HCT116 (cell line): ENCODE measurements around the gene CDKAL1. TPM values are rescaled to one million over a fixed set of nuclear protein-coding genes. Genes with fewer than 3 reads are reported as not detected.

Source experiments
- ATAC-seq: fragments of 200-7000 bp; cut with Tn5 transposase; 2 replicates; pipeline ENCODE4 v1.9.1; 2020; ENCODE audit warnings: mild to moderate bottlenecking, moderate library complexity
- BruUV-seq: library from RNA; stranded (reverse); fragments of 400-500 nt; replicated peaks from 2 replicates; lab custom pipeline; 2021; lab: Mats Ljungman, UMichigan
- CTCF ChIA-PET: fragments of 300-600 bp; sonication (Branson Sonifier 250); formaldehyde crosslinking; loops from one replicate; lab custom pipeline; 2021; ENCODE audit warnings: antibody characterized with exemption; lab: Charles Lee
- POLR2A ChIA-PET: fragments of 300-600, 350-600 bp; sonication (Branson Sonifier 250); formaldehyde crosslinking; loops from one replicate; lab custom pipeline; 2021; ENCODE audit warnings: antibody characterized with exemption; lab: Charles Lee
- RAD21 ChIA-PET, 2 experiments: fragments of 300-600 bp; sonication (Branson Sonifier 250); formaldehyde crosslinking; loops; one replicate each; lab custom pipeline; 2023; ENCODE audit warnings: low total read pairs in 2 of 2; ENCODE audit not compliant: uncharacterized antibody in 2 of 2, unreplicated experiment in 2 of 2, low non-redundant PET in 1 of 2; lab: Charles Lee
- DNase-seq: peaks from one replicate; pipeline ENCODE4 v3.0.0-alpha.2; 2010; ENCODE audit warnings: low read depth, low spot score
- H2AFZ ChIP-seq: fragments of 200-600 bp; shearing (Covaris generic), sonication (generic); 2 replicates; pipeline ENCODE4 v1.6.1; 2017; ENCODE audit warnings: low read depth, mixed run types, mixed read lengths, antibody characterized with exemption, low read length; ENCODE audit not compliant: poor library complexity, severe bottlenecking
- H3K27ac ChIP-seq: 2 replicates; pipeline ENCODE4 v1.5.1; 2012; ENCODE audit warnings: low read depth, low read length
- H3K27me3 ChIP-seq: fragments of 200-600 bp; sonication (generic); 2 replicates; pipeline ENCODE4 v1.6.1; 2016; ENCODE audit warnings: mixed run types, low read length, mixed read lengths; ENCODE audit not compliant: insufficient read depth
- H3K36me3 ChIP-seq, 2 experiments: fragments of 200-500 bp in 1 of 2; fragments of 200-600 bp in 1 of 2; sonication (Bioruptor generic) in 1 of 2; sonication (generic) in 1 of 2; 2 replicates each; pipeline versions ENCODE4 v1.5.1 to v1.6.1; 2014 to 2016; ENCODE audit warnings: low read length in 2 of 2, inconsistent platforms in 1 of 2, mixed read lengths in 1 of 2, mixed run types in 1 of 2; ENCODE audit not compliant: insufficient read depth in 2 of 2, control insufficient read depth in 1 of 2
- H3K4me1 ChIP-seq, 2 experiments: fragments of 200-600 bp in 1 of 2; sonication (generic) in 1 of 2; 2 replicates each; pipeline versions ENCODE4 v1.5.1 to v1.6.1; 2012 to 2017; ENCODE audit warnings: low read length in 2 of 2, inconsistent platforms in 1 of 2, mild to moderate bottlenecking in 1 of 2, mixed read lengths in 1 of 2, mixed run types in 1 of 2, moderate library complexity in 1 of 2; ENCODE audit not compliant: insufficient read depth in 2 of 2, control insufficient read depth in 1 of 2
- H3K4me2 ChIP-seq: fragments of 200-600 bp; sonication (generic); 2 replicates; pipeline ENCODE4 v1.6.1; 2017; ENCODE audit warnings: mixed run types, low read length, mixed read lengths
- H3K4me3 ChIP-seq, 2 experiments: fragments of 200-600 bp in 1 of 2; sonication (generic) in 1 of 2; replicated peaks in 1 of 2; 2 replicates each; pipeline ENCODE4 v1.5.1; 2011 to 2016; ENCODE audit warnings: low read length in 2 of 2, control low read depth in 1 of 2, low read depth in 1 of 2, mild to moderate bottlenecking in 1 of 2, mixed read lengths in 1 of 2, mixed run types in 1 of 2
- H3K79me2 ChIP-seq: fragments of 200-600 bp; sonication (generic); 2 replicates; pipeline ENCODE4 v1.6.1; 2017; ENCODE audit warnings: mild to moderate bottlenecking, mixed run types, low read length, moderate library complexity, mixed read lengths; ENCODE audit not compliant: insufficient read depth
- H3K9ac ChIP-seq: fragments of 200-600 bp; sonication (generic); 2 replicates; pipeline ENCODE4 v1.6.1; 2016; ENCODE audit warnings: low read length, mixed read lengths
- H3K9me2 ChIP-seq: fragments of 200-600 bp; sonication (generic), shearing (Covaris generic); 2 replicates; pipeline ENCODE4 v1.6.1; 2017; ENCODE audit warnings: mixed run types, mild to moderate bottlenecking, moderate library complexity; ENCODE audit not compliant: insufficient read depth
- H3K9me3 ChIP-seq, 2 experiments: fragments of 200-500 bp in 1 of 2; fragments of 200-600 bp in 1 of 2; sonication (Bioruptor generic) in 1 of 2; sonication (generic) in 1 of 2; 2 replicates each; pipeline ENCODE4 v1.6.1; 2014 to 2017; ENCODE audit warnings: low read length in 2 of 2, mixed read lengths in 2 of 2, inconsistent platforms in 1 of 2, low read depth in 1 of 2, mild to moderate bottlenecking in 1 of 2, mixed run types in 1 of 2, moderate library complexity in 1 of 2; ENCODE audit not compliant: control insufficient read depth in 1 of 2, insufficient read depth in 1 of 2
- H4K20me1 ChIP-seq: fragments of 200-600 bp; sonication (generic), shearing (Covaris generic); 2 replicates; pipeline ENCODE4 v1.6.1; 2017; ENCODE audit warnings: mixed run types, mild to moderate bottlenecking, moderate library complexity; ENCODE audit not compliant: insufficient read depth
- ATF3 ChIP-seq: IDR thresholded peaks from 2 replicates; pipeline ENCODE4 v1.6.1; 2012
- CBX3 ChIP-seq: IDR thresholded peaks from 2 replicates; pipeline ENCODE4 v1.6.1; 2012; ENCODE audit warnings: low read depth
- CEBPB ChIP-seq: IDR thresholded peaks from 2 replicates; pipeline ENCODE4 v1.6.1; 2012; ENCODE audit warnings: low read depth
- EGR1 ChIP-seq: IDR thresholded peaks from 2 replicates; pipeline ENCODE4 v1.6.1; 2012; ENCODE audit warnings: low read depth
- ELF1 ChIP-seq: IDR thresholded peaks from 2 replicates; pipeline ENCODE4 v1.6.1; 2012; ENCODE audit warnings: low read depth, borderline replicate concordance
- EZH2 ChIP-seq: fragments of 200-600 bp; sonication (generic); IDR thresholded peaks from 2 replicates; pipeline ENCODE4 v1.6.1; 2017; ENCODE audit warnings: antibody characterized with exemption, mixed run types
- EZH2phosphoT487 ChIP-seq: fragments of 200-600 bp; IDR thresholded peaks from 2 replicates; pipeline ENCODE4 v1.6.1; 2018; ENCODE audit warnings: antibody characterized with exemption, borderline replicate concordance
- JUND ChIP-seq: IDR thresholded peaks from 2 replicates; pipeline ENCODE4 v1.6.1; 2012
- MAX ChIP-seq: IDR thresholded peaks from 2 replicates; pipeline ENCODE4 v1.6.1; 2012
- POLR2A ChIP-seq: IDR thresholded peaks from 2 replicates; pipeline ENCODE4 v1.7.0; 2011; ENCODE audit warnings: borderline replicate concordance; ENCODE audit not compliant: insufficient read depth, insufficient read length; ENCODE audit errors: extremely low read depth
- RAD21 ChIP-seq: IDR thresholded peaks from 2 replicates; pipeline ENCODE4 v1.6.1; 2012; ENCODE audit warnings: low read depth, mild to moderate bottlenecking
- SIN3A ChIP-seq: IDR thresholded peaks from 2 replicates; pipeline ENCODE4 v1.6.1; 2012; ENCODE audit warnings: low read depth
- SP1 ChIP-seq: IDR thresholded peaks from 2 replicates; pipeline ENCODE4 v1.6.1; 2012; ENCODE audit warnings: low read depth
- SRF ChIP-seq: IDR thresholded peaks from 2 replicates; pipeline ENCODE4 v1.6.1; 2012; ENCODE audit warnings: low read depth
- TCF7L2 ChIP-seq: IDR thresholded peaks from 2 replicates; pipeline ENCODE4 v1.7.0; 2011; ENCODE audit warnings: borderline replicate concordance, inconsistent platforms; ENCODE audit not compliant: insufficient read depth, insufficient read length; ENCODE audit errors: extremely low read depth
- YY1 ChIP-seq: IDR thresholded peaks from 2 replicates; pipeline ENCODE4 v1.6.1; 2011; ENCODE audit warnings: low read length, low read depth, moderate library complexity, mild to moderate bottlenecking; ENCODE audit not compliant: insufficient replicate concordance; ENCODE audit errors: extremely low read depth
- ZFX ChIP-seq: fragments of 450-650 bp; IDR thresholded peaks from 2 replicates; pipeline ENCODE4 v1.6.1; 2017
- intact Hi-C: fragments of 100-400 bp; cut with micrococcal nuclease; formaldehyde crosslinking; loops from 2 replicates; pipeline ENCODE4 v1.10.0; 2022
- total RNA-seq: library from RNA; stranded (reverse); gene quantifications from one replicate; pipeline ENCODE4 v1.2.1, GENCODE V29; 2021; ENCODE audit not compliant: unreplicated experiment
- TF ChIP-seq, protein P1 (sequence below), 3 experiments: fragments of 200-600 bp in 1 of 3; sonication (generic) in 1 of 3; IDR thresholded peaks in 2 of 3; conservative IDR thresholded peaks in 1 of 3; 2 replicates each; pipeline ENCODE4 v1.5.1; 2012 to 2017; ENCODE audit warnings: low read depth in 2 of 3, low read length in 2 of 3, antibody characterized with exemption in 1 of 3, borderline replicate concordance in 1 of 3, control low read depth in 1 of 3, mild to moderate bottlenecking in 1 of 3, mixed read lengths in 1 of 3, mixed run types in 1 of 3, moderate library complexity in 1 of 3; ENCODE audit not compliant: insufficient read depth in 1 of 3

CDKAL1 gene
- total RNA-seq, 1 experiment from 2014 or later: 14.9 TPM

DNA sequence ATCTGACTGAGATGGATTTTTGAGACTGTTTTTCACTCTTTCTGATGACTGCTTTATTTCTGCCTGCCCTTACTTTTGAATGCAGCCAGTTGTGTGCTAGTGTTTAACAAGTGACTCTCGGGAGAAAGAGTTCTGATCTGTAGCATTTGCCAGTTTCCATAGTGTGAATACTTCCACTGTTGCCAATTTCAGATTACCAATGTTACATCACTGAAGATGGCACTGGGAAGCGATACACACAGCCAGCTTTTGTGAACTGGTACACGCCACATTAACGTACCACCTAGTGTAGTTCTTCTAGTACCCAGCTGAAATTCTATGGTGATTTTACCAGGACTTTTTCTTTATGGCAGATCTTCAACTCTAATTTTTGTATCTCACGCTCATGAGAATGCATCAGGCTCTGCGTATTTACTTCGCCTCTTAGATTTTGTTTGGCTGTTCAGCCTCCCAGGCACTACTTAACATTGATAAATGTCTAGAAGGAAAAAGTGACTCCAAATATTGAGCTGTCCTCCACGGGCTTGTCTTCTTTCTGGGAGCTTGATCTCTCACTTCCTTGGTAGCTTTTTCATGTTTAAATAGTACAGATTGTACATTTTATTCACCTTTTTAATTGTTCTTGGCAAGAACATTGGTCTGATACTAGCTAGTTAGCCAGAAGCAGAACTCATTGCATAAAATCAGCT is 537.7 kb downstream of the CDKAL1 start:
- peaks cover 9 to 11% of the 10 kb centered on the region in 2 experiments for H3K4me1 ChIP-seq
- H3K9me3 ChIP-seq: 0 out of 4 replicates have a peak, but pooled peaks cover 0 to 3% of the 10 kb centered on the region in 2 experiments
- H3K27me3 ChIP-seq: no peaks in the 10 kb centered on the region
- no peak overlapping the region for H3K9ac ChIP-seq
- no peak for TF ChIP-seq SRF
- TF ChIP-seq CEBPB: no peak
- TF ChIP-seq SIN3A: no peak
- TF ChIP-seq CBX3: no peak
- no peak for TF ChIP-seq MAX
- TF ChIP-seq TCF7L2: no peak
- no peak for TF ChIP-seq JUND
- no peak for TF ChIP-seq ZFX
- TF ChIP-seq POLR2A: no peak
- no peak for TF ChIP-seq RAD21
- no peak for TF ChIP-seq EGR1
- TF ChIP-seq YY1: no peak
- no peak for TF ChIP-seq EZH2
- TF ChIP-seq SP1: no peak
- TF ChIP-seq, protein P1, sequence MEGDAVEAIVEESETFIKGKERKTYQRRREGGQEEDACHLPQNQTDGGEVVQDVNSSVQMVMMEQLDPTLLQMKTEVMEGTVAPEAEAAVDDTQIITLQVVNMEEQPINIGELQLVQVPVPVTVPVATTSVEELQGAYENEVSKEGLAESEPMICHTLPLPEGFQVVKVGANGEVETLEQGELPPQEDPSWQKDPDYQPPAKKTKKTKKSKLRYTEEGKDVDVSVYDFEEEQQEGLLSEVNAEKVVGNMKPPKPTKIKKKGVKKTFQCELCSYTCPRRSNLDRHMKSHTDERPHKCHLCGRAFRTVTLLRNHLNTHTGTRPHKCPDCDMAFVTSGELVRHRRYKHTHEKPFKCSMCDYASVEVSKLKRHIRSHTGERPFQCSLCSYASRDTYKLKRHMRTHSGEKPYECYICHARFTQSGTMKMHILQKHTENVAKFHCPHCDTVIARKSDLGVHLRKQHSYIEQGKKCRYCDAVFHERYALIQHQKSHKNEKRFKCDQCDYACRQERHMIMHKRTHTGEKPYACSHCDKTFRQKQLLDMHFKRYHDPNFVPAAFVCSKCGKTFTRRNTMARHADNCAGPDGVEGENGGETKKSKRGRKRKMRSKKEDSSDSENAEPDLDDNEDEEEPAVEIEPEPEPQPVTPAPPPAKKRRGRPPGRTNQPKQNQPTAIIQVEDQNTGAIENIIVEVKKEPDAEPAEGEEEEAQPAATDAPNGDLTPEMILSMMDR (IDR thresholded peaks at IDR 0.05 in 2 of 3, conservative IDR thresholded peaks at IDR 0.05 in 1 of 3; ENCODE audit: borderline replicate concordance in 1 of 3, insufficient read depth in 1 of 3, low read depth in 2 of 3, low read length in 2 of 3): no peak
- TF ChIP-seq ATF3: no peak
- TF ChIP-seq ELF1: no peak
- no peak for TF ChIP-seq EZH2phosphoT487
- no peak overlapping the region for H3K27ac ChIP-seq
- H3K79me2 ChIP-seq: no peaks in the 10 kb centered on the region
- no peaks in the 10 kb centered on the region for H3K9me2 ChIP-seq
- H3K36me3 ChIP-seq: no peaks in the 10 kb centered on the region
- H3K4me3 ChIP-seq: no peak overlapping the region
- RAD21 ChIA-PET: interaction anchor here in 1 of 2 experiments (0.7 kb wide), 1 partner anchor 12 kb away, joined by 3 read pairs; no protein-coding TSS in a partner anchor
- no peak overlapping the region for H3K4me2 ChIP-seq
- CTCF ChIA-PET: no interaction called here
- intact Hi-C loops: no loop called here
- no TSS peak for BruUV-seq
- H4K20me1 ChIP-seq: no peaks in the 10 kb centered on the region
- POLR2A ChIA-PET: no interaction called here
- DNase-seq: no peak
- ATAC-seq: no peak
- H2AFZ ChIP-seq: no peak overlapping the region
